PC-3 (cell line): ENCODE measurements around the gene FOXD1.

ENCODE experiments used
- EZH2 ChIP-seq: fragments of 300-600 bp; sonication (generic); IDR thresholded peaks from one replicate; pipeline ENCODE4 v1.6.1; 2017; ENCODE audit warnings: antibody characterized with exemption, mild to moderate bottlenecking, low read length; ENCODE audit not compliant: unreplicated experiment
- EZH2phosphoT487 ChIP-seq: fragments of 300-600 bp; sonication (generic); IDR thresholded peaks from 2 replicates; pipeline ENCODE4 v1.6.1; 2018; ENCODE audit warnings: mild to moderate bottlenecking, antibody characterized with exemption, low read length, borderline replicate concordance
- TF ChIP-seq, protein P1 (sequence below): fragments of 300-600 bp; sonication (generic); conservative IDR thresholded peaks from 2 replicates; pipeline ENCODE4 v1.5.1; 2017; ENCODE audit warnings: antibody characterized with exemption, low read depth, mild to moderate bottlenecking, low read length

DNA sequence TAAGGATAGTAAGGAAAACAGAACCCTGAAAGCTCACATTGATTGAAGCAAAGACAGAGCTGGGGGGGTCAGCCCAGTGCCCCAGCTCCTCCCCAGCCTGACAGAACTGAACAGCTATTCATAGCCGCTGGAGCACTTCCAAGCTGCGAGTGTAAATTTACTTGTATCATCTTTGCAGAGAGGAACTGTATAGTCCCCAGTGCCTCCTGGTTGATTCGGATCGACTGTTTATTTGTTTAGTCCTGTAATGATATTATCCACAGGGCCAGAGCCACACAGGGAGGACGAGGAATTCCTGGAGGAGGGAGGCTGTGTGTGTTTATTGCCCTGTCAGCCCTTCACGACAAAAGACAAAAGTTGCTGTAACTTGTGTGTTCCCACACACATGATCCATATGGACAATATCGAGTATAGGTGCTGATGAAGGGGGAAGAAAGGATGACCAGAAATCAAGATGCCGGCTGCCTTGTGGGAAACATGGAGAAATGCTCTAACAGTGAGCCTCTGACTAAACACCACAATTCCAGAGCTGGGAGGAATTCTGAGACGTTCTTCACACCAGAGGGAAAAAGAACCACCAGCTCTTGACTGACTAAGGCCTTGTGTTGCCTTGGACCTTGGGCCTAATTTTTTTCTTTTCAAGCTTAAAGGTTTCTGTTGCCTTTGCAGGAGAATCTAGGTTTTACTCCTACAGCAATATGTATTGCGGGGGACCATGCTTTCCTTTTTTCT, 31.1 kb downstream of the FOXD1 start:
- TF ChIP-seq, protein P1, sequence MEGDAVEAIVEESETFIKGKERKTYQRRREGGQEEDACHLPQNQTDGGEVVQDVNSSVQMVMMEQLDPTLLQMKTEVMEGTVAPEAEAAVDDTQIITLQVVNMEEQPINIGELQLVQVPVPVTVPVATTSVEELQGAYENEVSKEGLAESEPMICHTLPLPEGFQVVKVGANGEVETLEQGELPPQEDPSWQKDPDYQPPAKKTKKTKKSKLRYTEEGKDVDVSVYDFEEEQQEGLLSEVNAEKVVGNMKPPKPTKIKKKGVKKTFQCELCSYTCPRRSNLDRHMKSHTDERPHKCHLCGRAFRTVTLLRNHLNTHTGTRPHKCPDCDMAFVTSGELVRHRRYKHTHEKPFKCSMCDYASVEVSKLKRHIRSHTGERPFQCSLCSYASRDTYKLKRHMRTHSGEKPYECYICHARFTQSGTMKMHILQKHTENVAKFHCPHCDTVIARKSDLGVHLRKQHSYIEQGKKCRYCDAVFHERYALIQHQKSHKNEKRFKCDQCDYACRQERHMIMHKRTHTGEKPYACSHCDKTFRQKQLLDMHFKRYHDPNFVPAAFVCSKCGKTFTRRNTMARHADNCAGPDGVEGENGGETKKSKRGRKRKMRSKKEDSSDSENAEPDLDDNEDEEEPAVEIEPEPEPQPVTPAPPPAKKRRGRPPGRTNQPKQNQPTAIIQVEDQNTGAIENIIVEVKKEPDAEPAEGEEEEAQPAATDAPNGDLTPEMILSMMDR = no peak
- TF ChIP-seq EZH2 (no peak), EZH2phosphoT487 (no peak)
